ENCODE results near the gene LTF. TPM values are rescaled to one million over a fixed set of nuclear protein-coding genes. Genes with fewer than 3 reads are reported as not detected.

The LTF gene
- total and polyA plus RNA-seq, 9 of the 15 experiments (the other 6 are each of a cell fraction or from before 2014, with no cell fraction given): 0.07 TPM; not detected in 8

GRCh38 chr3:46488735-46489361 lies 24.1 kb upstream of the LTF start (continued):
- TF ChIP-seq, protein P1, sequence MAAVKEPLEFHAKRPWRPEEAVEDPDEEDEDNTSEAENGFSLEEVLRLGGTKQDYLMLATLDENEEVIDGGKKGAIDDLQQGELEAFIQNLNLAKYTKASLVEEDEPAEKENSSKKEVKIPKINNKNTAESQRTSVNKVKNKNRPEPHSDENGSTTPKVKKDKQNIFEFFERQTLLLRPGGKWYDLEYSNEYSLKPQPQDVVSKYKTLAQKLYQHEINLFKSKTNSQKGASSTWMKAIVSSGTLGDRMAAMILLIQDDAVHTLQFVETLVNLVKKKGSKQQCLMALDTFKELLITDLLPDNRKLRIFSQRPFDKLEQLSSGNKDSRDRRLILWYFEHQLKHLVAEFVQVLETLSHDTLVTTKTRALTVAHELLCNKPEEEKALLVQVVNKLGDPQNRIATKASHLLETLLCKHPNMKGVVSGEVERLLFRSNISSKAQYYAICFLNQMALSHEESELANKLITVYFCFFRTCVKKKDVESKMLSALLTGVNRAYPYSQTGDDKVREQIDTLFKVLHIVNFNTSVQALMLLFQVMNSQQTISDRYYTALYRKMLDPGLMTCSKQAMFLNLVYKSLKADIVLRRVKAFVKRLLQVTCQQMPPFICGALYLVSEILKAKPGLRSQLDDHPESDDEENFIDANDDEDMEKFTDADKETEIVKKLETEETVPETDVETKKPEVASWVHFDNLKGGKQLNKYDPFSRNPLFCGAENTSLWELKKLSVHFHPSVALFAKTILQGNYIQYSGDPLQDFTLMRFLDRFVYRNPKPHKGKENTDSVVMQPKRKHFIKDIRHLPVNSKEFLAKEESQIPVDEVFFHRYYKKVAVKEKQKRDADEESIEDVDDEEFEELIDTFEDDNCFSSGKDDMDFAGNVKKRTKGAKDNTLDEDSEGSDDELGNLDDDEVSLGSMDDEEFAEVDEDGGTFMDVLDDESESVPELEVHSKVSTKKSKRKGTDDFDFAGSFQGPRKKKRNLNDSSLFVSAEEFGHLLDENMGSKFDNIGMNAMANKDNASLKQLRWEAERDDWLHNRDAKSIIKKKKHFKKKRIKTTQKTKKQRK (IDR thresholded peaks at IDR 0.05; ENCODE audit: borderline replicate concordance, low read depth, low read length): no peak
- TF ChIP-seq SOX6 (IDR thresholded peaks at IDR 0.05) (peak; percentile 63; the same call in 1 of the 2 replicates), SAFB (IDR thresholded peaks at IDR 0.05; ENCODE audit: borderline replicate concordance, low read depth, low read length) (no peak), NFXL1 (CRISPR knock-in tag; IDR thresholded peaks at IDR 0.05) (no peak), RCOR1 (IDR thresholded peaks at IDR 0.05; ENCODE audit: borderline replicate concordance in 1 of 2, low read depth in 2 of 2, low read length in 2 of 2) (peak; percentile 80 to 95), L3MBTL2 (IDR thresholded peaks at IDR 0.05) (peak; percentile 90), ZNF609 (CRISPR knock-in tag; IDR thresholded peaks at IDR 0.05; ENCODE audit: borderline replicate concordance) (peak; percentile 74; the same call in 1 of the 2 replicates), CBFB (CRISPR knock-in tag; IDR thresholded peaks at IDR 0.05) (peak; percentile 98), ZNF511 (CRISPR knock-in tag; IDR thresholded peaks at IDR 0.05) (peak; percentile 55), ZNF324 (CRISPR knock-in tag; IDR thresholded peaks at IDR 0.05) (no peak), ARNT (IDR thresholded peaks at IDR 0.05) (peak in 1 of 2 experiments; percentile 55; a peak in 1 of 4 replicates)
- TF ChIP-seq, protein P2, sequence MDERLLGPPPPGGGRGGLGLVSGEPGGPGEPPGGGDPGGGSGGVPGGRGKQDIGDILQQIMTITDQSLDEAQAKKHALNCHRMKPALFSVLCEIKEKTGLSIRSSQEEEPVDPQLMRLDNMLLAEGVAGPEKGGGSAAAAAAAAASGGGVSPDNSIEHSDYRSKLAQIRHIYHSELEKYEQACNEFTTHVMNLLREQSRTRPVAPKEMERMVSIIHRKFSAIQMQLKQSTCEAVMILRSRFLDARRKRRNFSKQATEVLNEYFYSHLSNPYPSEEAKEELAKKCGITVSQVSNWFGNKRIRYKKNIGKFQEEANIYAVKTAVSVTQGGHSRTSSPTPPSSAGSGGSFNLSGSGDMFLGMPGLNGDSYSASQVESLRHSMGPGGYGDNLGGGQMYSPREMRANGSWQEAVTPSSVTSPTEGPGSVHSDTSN (CRISPR knock-in tag; IDR thresholded peaks at IDR 0.05; ENCODE audit: low read depth): no peak
- TF ChIP-seq, protein P2 (tag; conservative IDR thresholded peaks at IDR 0.05; ENCODE audit: low read depth): no peak
- TF ChIP-seq, protein P3, sequence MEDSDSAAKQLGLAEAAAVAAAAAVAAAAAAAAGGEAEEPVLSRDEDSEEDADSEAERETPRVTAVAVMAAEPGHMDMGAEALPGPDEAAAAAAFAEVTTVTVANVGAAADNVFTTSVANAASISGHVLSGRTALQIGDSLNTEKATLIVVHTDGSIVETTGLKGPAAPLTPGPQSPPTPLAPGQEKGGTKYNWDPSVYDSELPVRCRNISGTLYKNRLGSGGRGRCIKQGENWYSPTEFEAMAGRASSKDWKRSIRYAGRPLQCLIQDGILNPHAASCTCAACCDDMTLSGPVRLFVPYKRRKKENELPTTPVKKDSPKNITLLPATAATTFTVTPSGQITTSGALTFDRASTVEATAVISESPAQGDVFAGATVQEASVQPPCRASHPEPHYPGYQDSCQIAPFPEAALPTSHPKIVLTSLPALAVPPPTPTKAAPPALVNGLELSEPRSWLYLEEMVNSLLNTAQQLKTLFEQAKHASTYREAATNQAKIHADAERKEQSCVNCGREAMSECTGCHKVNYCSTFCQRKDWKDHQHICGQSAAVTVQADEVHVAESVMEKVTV (CRISPR knock-in tag; IDR thresholded peaks at IDR 0.05): peak; percentile 100

Measured in K562 (cell line).